Tongue (tissue), 2 donors: ENCODE data around the gene SDHA. TPM values are rescaled to one million over a fixed set of nuclear protein-coding genes. Genes with fewer than 3 reads are reported as not detected.
A peak's percentile ranks its signal among the peaks of the same experiment; 100 is the strongest.

Experiments used
- DNase-seq: peaks from one replicate; pipeline ENCODE4 v3.0.0-alpha.2; 2015
- total RNA-seq: library from RNA; depleted of rRNA; stranded (reverse); fragments of >200 nt; gene quantifications from one replicate; pipeline ENCODE4 v1.2.3, GENCODE V29; 2014

SDHA gene
- total RNA-seq = 201 TPM

- DNase-seq = peak; percentile 99
Measured at GRCh38 chr5:217494-218456, at the start of gene SDHA, which contains the start of gene CCDC127. TSS of gene SDHA (plus strand) at chr5:218320. CDS start at chr5:218356, 36 bp downstream. TSS of gene CCDC127 (minus strand) at chr5:218153. CDS start at chr5:216849, 1,304 bp downstream.

- no peak for DNase-seq
Measured at GRCh38 chr5:169071-169727, 48.9 kb upstream of the SDHA start.

GRCh38 chr5:169728-170094 is 48.4 kb upstream of the SDHA start:
- no peak for DNase-seq

DNA sequence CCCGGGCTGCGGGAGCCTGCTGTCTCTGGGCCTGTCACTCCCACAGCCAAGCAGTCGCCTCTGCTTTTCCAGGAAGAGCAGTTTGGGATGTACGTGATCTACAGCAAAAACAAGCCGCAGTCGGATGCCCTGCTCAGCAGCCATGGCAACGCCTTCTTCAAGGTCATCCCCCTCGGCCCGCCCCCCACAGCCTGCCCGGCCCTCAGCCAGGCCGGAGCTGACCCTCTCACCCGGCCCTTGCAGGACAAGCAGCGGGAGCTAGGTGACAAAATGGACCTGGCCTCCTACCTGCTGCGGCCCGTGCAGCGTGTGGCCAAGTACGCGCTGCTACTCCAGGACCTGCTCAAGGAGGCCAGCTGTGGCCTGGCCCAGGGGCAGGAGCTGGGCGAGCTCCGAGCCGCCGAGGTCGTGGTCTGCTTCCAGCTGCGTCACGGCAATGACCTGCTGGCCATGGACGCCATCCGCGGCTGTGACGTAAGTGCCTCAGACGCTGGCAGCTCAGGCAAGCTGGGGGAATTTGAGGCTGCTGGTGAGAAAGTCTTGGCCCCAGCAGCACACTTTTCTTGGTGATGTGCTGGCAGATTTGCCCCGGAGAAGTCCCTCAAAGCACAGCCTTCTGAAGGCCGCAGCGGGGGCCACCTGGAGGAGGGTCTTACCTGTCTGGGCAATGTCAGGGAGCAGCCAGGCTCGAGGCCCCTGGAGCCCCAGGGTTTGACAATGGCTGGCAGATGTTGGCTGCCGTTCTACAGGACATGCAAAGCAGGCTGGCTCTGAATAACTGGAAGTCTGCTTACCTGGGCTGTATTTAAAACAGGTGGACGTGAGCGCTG is 46.9 kb upstream of the SDHA start:
- no peak for DNase-seq

- no peak for DNase-seq
Measured at GRCh38 chr5:171801-172331, 46.3 kb upstream of the SDHA start.

DNA sequence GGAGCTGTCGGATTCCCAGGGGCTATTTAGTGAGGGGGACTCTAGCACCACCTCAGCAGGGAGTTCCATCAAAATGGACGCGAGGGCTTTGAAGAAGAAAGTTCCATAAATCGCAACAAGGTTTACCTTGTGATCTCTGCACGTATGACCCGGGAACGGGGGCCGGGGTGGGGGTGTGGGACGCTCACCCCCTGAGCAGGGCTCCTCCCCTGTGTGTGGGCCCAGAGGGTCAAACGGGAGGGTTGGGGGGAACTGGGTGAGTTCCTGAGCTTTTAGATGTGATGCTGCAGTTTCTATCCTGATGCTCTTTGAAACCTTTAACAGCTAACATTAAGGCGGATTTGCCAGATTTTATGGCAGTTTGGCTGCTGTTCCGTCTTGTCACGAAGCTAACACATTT is 45.7 kb upstream of the SDHA start:
- no peak for DNase-seq

DNA sequence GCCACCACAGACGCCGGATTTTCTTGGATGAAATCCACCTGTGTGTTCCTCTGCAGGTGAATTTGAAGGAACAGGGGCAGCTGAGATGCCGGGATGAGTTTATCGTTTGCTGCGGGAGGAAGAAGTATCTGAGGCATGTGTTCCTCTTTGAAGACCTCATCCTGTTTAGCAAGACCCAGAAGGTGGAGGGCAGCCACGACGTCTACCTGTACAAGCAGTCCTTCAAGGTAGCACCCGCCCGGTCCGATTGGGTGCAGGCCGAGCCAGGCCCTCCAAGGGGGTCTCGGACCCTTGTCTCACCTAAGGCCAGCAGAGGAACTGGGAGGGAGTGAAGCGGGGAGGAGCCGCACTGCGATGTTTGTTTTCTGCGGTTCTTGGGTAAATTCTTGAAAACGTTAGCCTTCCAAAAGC is 45.3 kb upstream of the SDHA start:
- no peak for DNase-seq

DNA sequence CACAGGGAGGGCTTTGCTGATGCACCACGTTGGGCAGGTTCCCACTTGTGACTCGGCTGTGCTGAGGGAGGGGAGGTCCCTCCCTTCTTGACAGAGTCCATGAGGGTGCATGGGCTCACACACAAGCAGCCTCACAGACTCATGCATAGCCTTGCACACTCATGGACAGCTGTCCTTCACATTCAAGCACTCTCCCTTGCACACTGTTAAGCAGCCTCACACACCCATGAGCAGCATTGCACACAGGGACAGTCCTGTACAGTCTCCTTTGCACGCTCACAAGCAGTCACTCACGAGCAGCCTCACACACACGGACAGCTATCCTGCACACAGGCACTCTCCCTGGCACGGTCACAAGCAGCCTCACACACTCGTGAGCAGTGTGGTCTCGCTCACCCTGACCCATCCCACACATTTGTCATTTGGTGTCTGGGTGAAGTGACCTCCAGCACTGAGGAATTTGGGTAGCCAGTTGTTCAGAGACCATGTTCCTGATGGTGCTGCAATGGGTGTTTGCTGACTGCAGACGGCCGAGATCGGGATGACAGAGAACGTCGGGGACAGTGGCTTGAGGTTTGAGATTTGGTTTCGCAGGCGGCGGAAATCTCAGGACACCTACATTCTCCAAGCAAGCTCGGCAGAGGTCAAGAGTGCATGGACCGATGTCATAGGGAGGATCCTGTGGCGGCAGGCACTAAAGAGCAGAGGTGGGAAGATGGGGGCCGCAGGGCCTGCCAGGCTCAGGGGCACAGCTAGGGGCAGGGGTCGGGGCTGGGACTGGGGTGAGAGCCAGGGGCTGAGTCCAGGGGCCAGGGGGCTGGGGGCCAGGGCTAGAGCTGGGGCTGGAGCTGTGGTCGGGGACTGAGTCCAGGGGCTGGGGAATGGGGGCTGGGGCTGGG is 44.5 kb upstream of the SDHA start:
- DNase-seq = no peak

DNA sequence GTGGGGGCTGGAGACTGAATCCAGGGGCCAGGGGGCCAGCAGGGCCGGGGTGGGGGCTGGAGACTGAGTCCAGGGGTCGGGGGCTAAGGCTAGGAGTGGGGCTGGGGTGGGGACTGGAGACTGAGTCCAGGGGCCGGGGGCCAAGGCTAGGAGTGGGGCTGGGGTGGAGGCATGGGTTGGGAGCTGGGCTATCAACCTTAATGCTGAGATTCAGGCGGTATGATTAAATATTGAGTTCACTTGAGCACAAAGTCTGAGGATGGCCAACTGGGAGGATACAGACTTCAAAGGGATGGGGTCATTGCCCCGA is 43.9 kb upstream of the SDHA start:
- no peak for DNase-seq

GRCh38 chr5:174876-175465 is 43.1 kb upstream of the SDHA start:
- no peak for DNase-seq

DNA sequence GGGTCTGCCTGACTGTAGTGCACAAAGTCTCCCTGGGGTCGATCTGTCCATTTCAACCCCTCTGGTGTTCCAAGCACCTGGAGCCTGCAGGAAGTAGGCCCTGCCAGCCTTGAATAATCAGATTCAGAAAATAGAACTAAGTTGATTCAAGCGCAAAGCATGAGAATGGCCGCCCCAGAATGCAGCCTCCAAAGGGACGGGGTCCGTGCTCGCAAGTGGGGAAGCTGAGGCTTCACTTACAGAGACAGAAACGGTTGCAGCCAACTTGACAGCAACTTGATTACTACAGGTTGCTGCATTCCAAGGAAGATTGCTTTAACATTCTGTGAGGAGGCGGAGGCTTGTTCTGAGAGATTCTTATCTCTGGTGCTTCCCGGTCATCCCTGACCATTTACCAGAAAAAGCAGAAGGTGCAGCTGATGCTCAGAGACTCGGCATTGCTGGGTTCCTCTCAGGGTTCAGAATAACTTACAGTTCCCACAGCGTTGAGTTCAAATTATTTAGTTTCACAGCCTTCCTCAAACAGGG is 41.8 kb upstream of the SDHA start:
- DNase-seq = no peak

- no peak for DNase-seq
Measured at GRCh38 chr5:178110-178509, 40.0 kb upstream of the SDHA start.

- DNase-seq = no peak
Measured at GRCh38 chr5:179401-179800, 38.7 kb upstream of the SDHA start.

- no peak for DNase-seq
Measured at GRCh38 chr5:180286-180918, 37.7 kb upstream of the SDHA start.

- DNase-seq = no peak
Measured at GRCh38 chr5:181160-181559, 37.0 kb upstream of the SDHA start.

DNA sequence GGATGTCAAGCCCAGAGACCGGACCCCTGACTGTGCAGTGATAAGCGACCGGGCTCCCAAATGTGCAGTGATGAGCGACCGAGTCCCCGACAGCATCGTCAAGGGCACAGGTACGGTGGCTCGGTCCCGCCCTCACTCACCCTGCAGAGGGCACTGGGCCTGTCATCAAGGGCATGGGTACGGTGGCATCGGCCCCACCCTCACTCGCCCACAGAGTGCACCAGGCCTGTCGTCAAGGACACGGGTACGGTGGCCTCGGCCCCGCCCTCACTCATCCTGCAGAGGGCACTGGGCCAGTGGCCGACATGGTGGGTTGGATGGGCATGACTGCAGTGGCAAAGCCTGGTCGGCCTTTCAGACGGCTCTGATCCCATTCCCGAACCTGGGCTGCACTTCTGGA is 36.6 kb upstream of the SDHA start:
- DNase-seq = no peak

- DNase-seq = no peak
Measured at GRCh38 chr5:182126-182525, 36.0 kb upstream of the SDHA start.

- DNase-seq = no peak
Measured at GRCh38 chr5:184471-184870, 33.6 kb upstream of the SDHA start.

GRCh38 chr5:185095-186070 is 32.7 kb upstream of the SDHA start:
- no peak for DNase-seq
